K562 (cell line): Measurements from ENCODE around the gene TMEM181. TPM values are rescaled to one million over a fixed set of nuclear protein-coding genes. Genes with fewer than 3 reads are reported as not detected.
A peak's percentile ranks its signal among the peaks of the same experiment; 100 is the strongest.

Source experiments
- HOXB6 ChIP-seq: fragments of 250-450 bp; sonication (Bioruptor Pico); IDR thresholded peaks from 2 replicates; pipeline ENCODE4 v1.5.1; 2022; ENCODE audit warnings: mild to moderate bottlenecking, borderline replicate concordance
- HSF4 ChIP-seq: fragments of 250-450 bp; sonication (Bioruptor Pico); IDR thresholded peaks from 2 replicates; pipeline ENCODE4 v2.1.2; 2022; ENCODE audit warnings: mild to moderate bottlenecking, moderate library complexity, borderline replicate concordance
- MNT ChIP-seq, 2 experiments: fragments of 450-650 bp; conservative IDR thresholded peaks; 2 replicates each; pipeline ENCODE4 v1.6.1; 2017; ENCODE audit warnings: mild to moderate bottlenecking in 2 of 2, moderate library complexity in 2 of 2
- NBN ChIP-seq: fragments of 450-650 bp; IDR thresholded peaks from 2 replicates; pipeline ENCODE4 v1.6.1; 2016; ENCODE audit warnings: low read depth, mild to moderate bottlenecking
- NCOA6 ChIP-seq: fragments of 450-650 bp; IDR thresholded peaks from 2 replicates; pipeline ENCODE4 v1.6.1; 2017; ENCODE audit warnings: mild to moderate bottlenecking
- NFXL1 ChIP-seq: fragments of 450-650 bp; formaldehyde crosslinking; IDR thresholded peaks from 2 replicates; pipeline ENCODE4 v1.4.0; 2021; ENCODE audit warnings: mild to moderate bottlenecking
- PHF8 ChIP-seq: fragments of 200-600 bp; sonication (generic); IDR thresholded peaks from 2 replicates; pipeline ENCODE4 v1.6.1; 2012; ENCODE audit warnings: mixed run types, mild to moderate bottlenecking, inconsistent platforms, low read length, moderate library complexity, borderline replicate concordance
- PKNOX1 ChIP-seq: fragments of 450-650 bp; IDR thresholded peaks from 2 replicates; pipeline ENCODE4 v1.6.1; 2016
- PTRF ChIP-seq: fragments of 450-650 bp; IDR thresholded peaks from 2 replicates; pipeline ENCODE4 v1.6.1; 2016; ENCODE audit warnings: mild to moderate bottlenecking, missing genetic modification characterization, missing compliant biosample characterization
- RBM15 ChIP-seq: fragments of 200-400 bp; formaldehyde crosslinking; IDR thresholded peaks from 2 replicates; pipeline ENCODE4 v1.6.1; 2018; ENCODE audit warnings: mild to moderate bottlenecking, low read length, moderate library complexity; ENCODE audit not compliant: insufficient read depth
- SIX5 ChIP-seq, 2 experiments: IDR thresholded peaks; 2 replicates each; pipeline ENCODE4 v1.6.1; 2011; ENCODE audit warnings: low read length in 2 of 2, borderline replicate concordance in 1 of 2, low read depth in 1 of 2, mild to moderate bottlenecking in 1 of 2, moderate library complexity in 1 of 2; ENCODE audit not compliant: insufficient read depth in 1 of 2
- SNIP1 ChIP-seq: fragments of 450-650 bp; IDR thresholded peaks from 2 replicates; pipeline ENCODE4 v1.7.1; 2017; ENCODE audit warnings: low read depth, mild to moderate bottlenecking
- ZNF274 ChIP-seq: IDR thresholded peaks from 2 replicates; pipeline ENCODE4 v1.6.1; 2011; ENCODE audit warnings: low read depth, mild to moderate bottlenecking, low read length, moderate library complexity, borderline replicate concordance
- ZNF444 ChIP-seq: fragments of 250-450 bp; sonication (Bioruptor Pico); IDR thresholded peaks from 2 replicates; pipeline ENCODE4 v1.4.0; 2020; ENCODE audit warnings: mild to moderate bottlenecking, moderate library complexity
- ZNF707 ChIP-seq: fragments of 250-450 bp; sonication (Bioruptor Pico); conservative IDR thresholded peaks from 2 replicates; pipeline ENCODE4 v1.8.0; 2022; ENCODE audit warnings: inconsistent platforms, mild to moderate bottlenecking, moderate library complexity
- polyA plus RNA-seq, 8 experiments: library from polyadenylated mRNA; depleted of rRNA in 4 of 8; stranded (reverse) in 5 of 8; unstranded in 3 of 8; fragments of >200 nt; fragmentation: Nextera tagmentation in 2 of 8; fragmentation: Illumina TruSeq in 1 of 8; extraction: Ambion mirVana in 2 of 8; extraction: Trizol in 1 of 8; gene quantifications; 2 replicates each; pipeline versions ENCODE4 v1.2.1 to v1.2.3, GENCODE V29; 2011 to 2014; ENCODE audit warnings: inconsistent platforms in 1 of 8, missing spikeins in 1 of 8
- total RNA-seq, 7 experiments: library from RNA; depleted of rRNA in 6 of 7; stranded (reverse); fragments of >200 nt in 6 of 7; fragmentation: Illumina TruSeq in 2 of 7; extraction: Trizol in 2 of 7; gene quantifications; 2 replicates each; pipeline versions ENCODE4 v1.2.1 to v1.2.3, GENCODE V29; 2011 to 2021; ENCODE audit warnings: low replicate concordance in 1 of 7
- TF ChIP-seq, protein P1 (sequence below): fragments of 250-450 bp; sonication (Bioruptor Pico); IDR thresholded peaks from 2 replicates; pipeline ENCODE4 v1.5.0; 2021; ENCODE audit warnings: mild to moderate bottlenecking, borderline replicate concordance
- TF ChIP-seq, protein P2 (sequence below): sonication (generic); formaldehyde crosslinking; IDR thresholded peaks from 2 replicates; pipeline ENCODE4 v1.9.0; 2022; ENCODE audit warnings: mild to moderate bottlenecking, missing genetic modification reagents

TMEM181 gene
- total and polyA plus RNA-seq, 9 of the 15 experiments (the other 6 are each of a cell fraction or from before 2014, with no cell fraction given), result 5.6 to 27.2 (median 19.9) TPM

GRCh38 chr6:158649289-158650143 is 89.6 kb downstream of the TMEM181 start, which contains the start of gene SYTL3 (continued):
- TF ChIP-seq ZNF707 (no peak), ZNF274 (no peak), RBM15 (no peak), NFXL1 (CRISPR knock-in tag) (no peak), HOXB6 (CRISPR knock-in tag) (no peak), PTRF (tag) (no peak), PHF8 (no peak), MNT (conservative IDR thresholded peaks at IDR 0.05) (no peak), PKNOX1 (no peak), ZNF444 (CRISPR knock-in tag) (no peak), SIX5 (IDR thresholded peaks at IDR 0.05; ENCODE audit: borderline replicate concordance in 1 of 2, insufficient read depth in 1 of 2, low read depth in 1 of 2, low read length in 2 of 2) (no peak), NBN (no peak), NCOA6 (no peak), HSF4 (CRISPR knock-in tag) (no peak), SNIP1 (no peak)
- TF ChIP-seq, protein P1, sequence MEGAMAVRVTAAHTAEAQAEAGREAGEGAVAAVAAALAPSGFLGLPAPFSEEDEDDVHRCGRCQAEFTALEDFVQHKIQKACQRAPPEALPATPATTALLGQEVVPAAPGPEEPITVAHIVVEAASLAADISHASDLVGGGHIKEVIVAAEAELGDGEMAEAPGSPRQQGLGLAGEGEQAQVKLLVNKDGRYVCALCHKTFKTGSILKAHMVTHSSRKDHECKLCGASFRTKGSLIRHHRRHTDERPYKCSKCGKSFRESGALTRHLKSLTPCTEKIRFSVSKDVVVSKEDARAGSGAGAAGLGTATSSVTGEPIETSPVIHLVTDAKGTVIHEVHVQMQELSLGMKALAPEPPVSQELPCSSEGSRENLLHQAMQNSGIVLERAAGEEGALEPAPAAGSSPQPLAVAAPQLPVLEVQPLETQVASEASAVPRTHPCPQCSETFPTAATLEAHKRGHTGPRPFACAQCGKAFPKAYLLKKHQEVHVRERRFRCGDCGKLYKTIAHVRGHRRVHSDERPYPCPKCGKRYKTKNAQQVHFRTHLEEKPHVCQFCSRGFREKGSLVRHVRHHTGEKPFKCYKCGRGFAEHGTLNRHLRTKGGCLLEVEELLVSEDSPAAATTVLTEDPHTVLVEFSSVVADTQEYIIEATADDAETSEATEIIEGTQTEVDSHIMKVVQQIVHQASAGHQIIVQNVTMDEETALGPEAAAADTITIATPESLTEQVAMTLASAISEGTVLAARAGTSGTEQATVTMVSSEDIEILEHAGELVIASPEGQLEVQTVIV (CRISPR knock-in tag), result no peak
- TF ChIP-seq, protein P2, sequence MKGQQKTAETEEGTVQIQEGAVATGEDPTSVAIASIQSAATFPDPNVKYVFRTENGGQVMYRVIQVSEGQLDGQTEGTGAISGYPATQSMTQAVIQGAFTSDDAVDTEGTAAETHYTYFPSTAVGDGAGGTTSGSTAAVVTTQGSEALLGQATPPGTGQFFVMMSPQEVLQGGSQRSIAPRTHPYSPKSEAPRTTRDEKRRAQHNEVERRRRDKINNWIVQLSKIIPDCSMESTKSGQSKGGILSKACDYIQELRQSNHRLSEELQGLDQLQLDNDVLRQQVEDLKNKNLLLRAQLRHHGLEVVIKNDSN (CRISPR knock-in tag), result peak; percentile 32; the same call in 1 of the 2 replicates
- TF ChIP-seq, all 486 proteins: peak for 8
